H1 (cell line): ENCODE measurements around the gene WASHC3. TPM values are rescaled to one million over a fixed set of nuclear protein-coding genes. Genes with fewer than 3 reads are reported as not detected.

Source experiments
- YY1 ChIP-seq: IDR thresholded peaks from 2 replicates; pipeline ENCODE4 v1.6.1; 2011; ENCODE audit warnings: low read depth, mild to moderate bottlenecking, low read length
- polyA plus RNA-seq, 7 experiments: library from polyadenylated mRNA; depleted of rRNA in 3 of 7; stranded (reverse) in 5 of 7; unstranded in 2 of 7; fragments of >200 nt in 5 of 7; fragments of 200-250 nt in 2 of 7; gene quantifications; 1 replicate in 5 of 7; 2 replicates in 1 of 7; 4 replicates in 1 of 7; pipeline versions ENCODE4 v1.2.1 to v1.2.3, GENCODE V29; 2011 to 2013; ENCODE audit warnings: missing spikeins in 2 of 7, mixed read lengths in 2 of 7
- total RNA-seq: library from RNA; stranded (reverse); fragmentation: NEBNext Ultra II Directional; extraction: Animal tissue kit (Norgen Biotek cat#: 25700); gene quantifications from 2 replicates; pipeline ENCODE4 v1.2.1, GENCODE V29; 2021
- TF ChIP-seq, protein P1 (sequence below): fragments of 300-600 bp; sonication (generic); IDR thresholded peaks from 2 replicates; pipeline ENCODE4 v1.7.1; 2012; ENCODE audit warnings: low read length, moderate library complexity, mild to moderate bottlenecking, inconsistent platforms; ENCODE audit not compliant: insufficient replicate concordance

The WASHC3 gene
- total and polyA plus RNA-seq, 2 of the 8 experiments (the other 6 are each of a cell fraction or from before 2014, with no cell fraction given), result 7.4 to 8.3 TPM

DNA sequence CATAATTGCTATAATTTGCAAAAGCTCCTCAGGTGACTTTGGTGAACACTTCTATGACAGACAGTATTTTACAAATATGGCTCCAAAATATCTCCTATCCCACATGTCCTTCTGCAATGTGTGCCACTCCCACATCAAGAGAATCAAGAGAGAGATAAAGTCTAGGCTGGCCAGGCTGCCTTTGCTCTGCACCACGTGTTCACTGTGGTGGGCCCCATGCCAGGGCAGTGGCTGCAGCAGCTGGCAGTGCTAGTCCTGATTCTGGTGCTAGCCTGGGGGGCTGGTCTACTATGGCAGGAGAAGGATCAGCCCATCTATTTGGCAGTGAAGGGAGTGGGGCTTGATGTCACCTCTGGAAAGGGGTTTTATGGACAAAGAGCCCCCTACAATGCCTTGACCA lies 98.1 kb downstream of the WASHC3 start (continued):
- TF ChIP-seq, protein P1, sequence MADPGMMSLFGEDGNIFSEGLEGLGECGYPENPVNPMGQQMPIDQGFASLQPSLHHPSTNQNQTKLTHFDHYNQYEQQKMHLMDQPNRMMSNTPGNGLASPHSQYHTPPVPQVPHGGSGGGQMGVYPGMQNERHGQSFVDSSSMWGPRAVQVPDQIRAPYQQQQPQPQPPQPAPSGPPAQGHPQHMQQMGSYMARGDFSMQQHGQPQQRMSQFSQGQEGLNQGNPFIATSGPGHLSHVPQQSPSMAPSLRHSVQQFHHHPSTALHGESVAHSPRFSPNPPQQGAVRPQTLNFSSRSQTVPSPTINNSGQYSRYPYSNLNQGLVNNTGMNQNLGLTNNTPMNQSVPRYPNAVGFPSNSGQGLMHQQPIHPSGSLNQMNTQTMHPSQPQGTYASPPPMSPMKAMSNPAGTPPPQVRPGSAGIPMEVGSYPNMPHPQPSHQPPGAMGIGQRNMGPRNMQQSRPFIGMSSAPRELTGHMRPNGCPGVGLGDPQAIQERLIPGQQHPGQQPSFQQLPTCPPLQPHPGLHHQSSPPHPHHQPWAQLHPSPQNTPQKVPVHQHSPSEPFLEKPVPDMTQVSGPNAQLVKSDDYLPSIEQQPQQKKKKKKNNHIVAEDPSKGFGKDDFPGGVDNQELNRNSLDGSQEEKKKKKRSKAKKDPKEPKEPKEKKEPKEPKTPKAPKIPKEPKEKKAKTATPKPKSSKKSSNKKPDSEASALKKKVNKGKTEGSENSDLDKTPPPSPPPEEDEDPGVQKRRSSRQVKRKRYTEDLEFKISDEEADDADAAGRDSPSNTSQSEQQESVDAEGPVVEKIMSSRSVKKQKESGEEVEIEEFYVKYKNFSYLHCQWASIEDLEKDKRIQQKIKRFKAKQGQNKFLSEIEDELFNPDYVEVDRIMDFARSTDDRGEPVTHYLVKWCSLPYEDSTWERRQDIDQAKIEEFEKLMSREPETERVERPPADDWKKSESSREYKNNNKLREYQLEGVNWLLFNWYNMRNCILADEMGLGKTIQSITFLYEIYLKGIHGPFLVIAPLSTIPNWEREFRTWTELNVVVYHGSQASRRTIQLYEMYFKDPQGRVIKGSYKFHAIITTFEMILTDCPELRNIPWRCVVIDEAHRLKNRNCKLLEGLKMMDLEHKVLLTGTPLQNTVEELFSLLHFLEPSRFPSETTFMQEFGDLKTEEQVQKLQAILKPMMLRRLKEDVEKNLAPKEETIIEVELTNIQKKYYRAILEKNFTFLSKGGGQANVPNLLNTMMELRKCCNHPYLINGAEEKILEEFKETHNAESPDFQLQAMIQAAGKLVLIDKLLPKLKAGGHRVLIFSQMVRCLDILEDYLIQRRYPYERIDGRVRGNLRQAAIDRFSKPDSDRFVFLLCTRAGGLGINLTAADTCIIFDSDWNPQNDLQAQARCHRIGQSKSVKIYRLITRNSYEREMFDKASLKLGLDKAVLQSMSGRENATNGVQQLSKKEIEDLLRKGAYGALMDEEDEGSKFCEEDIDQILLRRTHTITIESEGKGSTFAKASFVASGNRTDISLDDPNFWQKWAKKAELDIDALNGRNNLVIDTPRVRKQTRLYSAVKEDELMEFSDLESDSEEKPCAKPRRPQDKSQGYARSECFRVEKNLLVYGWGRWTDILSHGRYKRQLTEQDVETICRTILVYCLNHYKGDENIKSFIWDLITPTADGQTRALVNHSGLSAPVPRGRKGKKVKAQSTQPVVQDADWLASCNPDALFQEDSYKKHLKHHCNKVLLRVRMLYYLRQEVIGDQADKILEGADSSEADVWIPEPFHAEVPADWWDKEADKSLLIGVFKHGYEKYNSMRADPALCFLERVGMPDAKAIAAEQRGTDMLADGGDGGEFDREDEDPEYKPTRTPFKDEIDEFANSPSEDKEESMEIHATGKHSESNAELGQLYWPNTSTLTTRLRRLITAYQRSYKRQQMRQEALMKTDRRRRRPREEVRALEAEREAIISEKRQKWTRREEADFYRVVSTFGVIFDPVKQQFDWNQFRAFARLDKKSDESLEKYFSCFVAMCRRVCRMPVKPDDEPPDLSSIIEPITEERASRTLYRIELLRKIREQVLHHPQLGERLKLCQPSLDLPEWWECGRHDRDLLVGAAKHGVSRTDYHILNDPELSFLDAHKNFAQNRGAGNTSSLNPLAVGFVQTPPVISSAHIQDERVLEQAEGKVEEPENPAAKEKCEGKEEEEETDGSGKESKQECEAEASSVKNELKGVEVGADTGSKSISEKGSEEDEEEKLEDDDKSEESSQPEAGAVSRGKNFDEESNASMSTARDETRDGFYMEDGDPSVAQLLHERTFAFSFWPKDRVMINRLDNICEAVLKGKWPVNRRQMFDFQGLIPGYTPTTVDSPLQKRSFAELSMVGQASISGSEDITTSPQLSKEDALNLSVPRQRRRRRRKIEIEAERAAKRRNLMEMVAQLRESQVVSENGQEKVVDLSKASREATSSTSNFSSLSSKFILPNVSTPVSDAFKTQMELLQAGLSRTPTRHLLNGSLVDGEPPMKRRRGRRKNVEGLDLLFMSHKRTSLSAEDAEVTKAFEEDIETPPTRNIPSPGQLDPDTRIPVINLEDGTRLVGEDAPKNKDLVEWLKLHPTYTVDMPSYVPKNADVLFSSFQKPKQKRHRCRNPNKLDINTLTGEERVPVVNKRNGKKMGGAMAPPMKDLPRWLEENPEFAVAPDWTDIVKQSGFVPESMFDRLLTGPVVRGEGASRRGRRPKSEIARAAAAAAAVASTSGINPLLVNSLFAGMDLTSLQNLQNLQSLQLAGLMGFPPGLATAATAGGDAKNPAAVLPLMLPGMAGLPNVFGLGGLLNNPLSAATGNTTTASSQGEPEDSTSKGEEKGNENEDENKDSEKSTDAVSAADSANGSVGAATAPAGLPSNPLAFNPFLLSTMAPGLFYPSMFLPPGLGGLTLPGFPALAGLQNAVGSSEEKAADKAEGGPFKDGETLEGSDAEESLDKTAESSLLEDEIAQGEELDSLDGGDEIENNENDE, result no peak
- no peak for TF ChIP-seq YY1
